WTC11 (cell line): Measurements from ENCODE around the gene MICAL3.

Source experiments
- CTCF ChIP-seq: fragments of 200-600 bp; IDR thresholded peaks from 2 replicates; pipeline ENCODE4 v1.8.0; 2022; ENCODE audit warnings: antibody characterized with exemption
- ESRRA ChIP-seq: sonication (generic); formaldehyde crosslinking; IDR thresholded peaks from 2 replicates; pipeline ENCODE4 v1.8.1; 2022; ENCODE audit warnings: mild to moderate bottlenecking, missing genetic modification reagents, borderline replicate concordance
- FOXJ3 ChIP-seq: sonication (generic); formaldehyde crosslinking; IDR thresholded peaks from 2 replicates; pipeline ENCODE4 v1.9.0; 2021; ENCODE audit warnings: missing genetic modification reagents, mild to moderate bottlenecking, borderline replicate concordance
- ZNF671 ChIP-seq: fragments of 250-450 bp; sonication (Bioruptor Pico); IDR thresholded peaks from 2 replicates; pipeline ENCODE4 v1.8.0; 2021; ENCODE audit warnings: mild to moderate bottlenecking

- no peak for TF ChIP-seq FOXJ3 (CRISPR knock-in tag)
- no peak for TF ChIP-seq ESRRA (CRISPR knock-in tag)
- no peak for TF ChIP-seq CTCF
- TF ChIP-seq ZNF671 (CRISPR knock-in tag): no peak
These were observed 1.5 kb downstream of the MICAL3 start for GRCh38 chr22:18022876-18023275.
